CD4-positive, alpha-beta T cell treated with Interleukin-1 beta for 1 hour (primary cell): ENCODE measurements around the gene SGCA.

Experiments
- DNase-seq, 2 donors: peaks; one replicate each; pipeline ENCODE4 v3.0.0-alpha.2; 2020 to 2022

SGCA gene

DNA sequence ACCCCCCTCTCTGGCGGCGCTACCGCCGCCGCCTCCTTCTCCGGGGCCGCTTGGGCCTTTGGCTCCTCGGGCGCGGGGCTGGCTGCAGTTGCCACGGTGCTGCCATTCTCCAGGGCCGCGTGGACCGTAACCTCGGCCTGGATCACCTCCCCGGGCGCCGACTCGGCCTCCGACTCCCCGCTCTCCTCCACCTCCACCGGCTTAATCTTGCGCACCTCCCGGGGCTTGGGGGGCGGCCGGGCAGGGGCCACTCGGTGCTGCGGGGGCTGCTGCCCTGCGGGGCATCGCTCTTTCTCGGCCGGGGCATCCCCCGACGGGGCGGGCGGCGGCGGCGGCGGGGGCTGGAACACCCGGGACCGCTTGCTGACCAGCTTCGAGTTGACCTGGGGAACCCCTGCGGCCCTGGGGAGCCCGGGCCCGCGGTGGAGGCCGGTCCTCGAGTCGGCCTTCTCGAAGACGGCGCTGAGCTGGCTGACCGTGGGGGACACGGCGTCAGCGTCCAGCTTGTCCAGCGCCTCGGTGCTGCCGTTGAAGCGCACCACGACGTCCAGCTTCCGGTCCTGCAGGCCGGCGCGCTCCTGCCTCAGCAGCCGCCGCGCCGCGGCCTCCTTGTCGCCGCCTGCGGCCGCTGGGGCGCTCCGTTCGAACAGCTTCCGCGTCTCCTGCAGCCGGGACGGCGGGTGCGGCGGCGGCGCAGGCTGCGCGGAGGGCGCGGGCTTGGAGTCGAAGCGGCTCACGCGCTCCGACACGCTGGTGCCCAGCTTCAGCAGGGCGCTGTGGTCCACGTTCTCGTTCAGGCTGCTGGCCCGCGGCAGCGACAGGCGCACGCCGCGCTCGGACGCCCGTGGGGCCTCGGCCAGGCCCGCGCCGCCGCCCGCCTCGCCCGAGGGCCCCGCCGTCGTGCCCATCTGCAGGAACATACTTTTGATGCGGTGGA lies 16.1 kb upstream of the SGCA start:
- DNase-seq, result peak; percentile 56 to 60

DNA sequence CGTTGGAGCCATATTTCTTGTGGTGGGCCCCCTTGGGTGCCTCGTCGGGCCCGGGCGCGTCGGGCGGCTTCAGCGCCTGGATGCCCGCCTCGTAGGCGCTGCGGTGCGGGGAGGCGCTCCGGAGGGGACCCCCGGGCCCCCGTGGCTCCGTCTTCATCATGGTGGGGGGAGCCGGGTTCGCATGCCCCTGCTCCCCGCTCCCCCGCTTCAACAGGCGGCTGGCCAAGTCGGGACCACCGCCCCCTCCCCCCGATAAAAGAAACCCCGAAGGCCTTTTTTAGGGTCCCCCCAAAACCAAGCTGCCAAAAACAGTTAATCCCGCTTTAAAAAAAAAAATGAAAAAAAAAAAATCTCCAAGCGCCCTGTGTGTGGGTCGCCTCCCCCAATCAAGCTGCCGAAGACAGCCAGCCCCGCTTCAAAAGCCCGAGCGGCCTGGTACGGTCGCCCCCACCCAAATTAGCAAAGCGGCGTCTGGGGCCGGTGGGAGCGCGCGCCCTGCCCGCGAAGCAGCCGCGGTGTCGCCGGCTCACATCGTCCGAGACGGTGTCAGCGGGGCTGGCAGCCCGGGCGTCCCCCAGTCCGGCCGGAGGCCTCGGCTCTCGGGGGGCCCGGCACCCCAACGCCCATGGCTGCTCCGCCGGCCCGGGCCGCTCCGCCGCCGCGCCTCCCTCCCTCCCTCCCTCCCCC lies 15.3 kb upstream of the SGCA start, which contains the start of gene PPP1R9B:
Gene PPP1R9B (minus strand): TSS at position 324 of the 687 bp plus-strand sequence. CDS start 164 bp downstream, at position 160.
- DNase-seq, result peak in 1 of 2 donors; percentile 19

GRCh38 chr17:50151041-50151936 lies 14.5 kb upstream of the SGCA start:
- peak; percentile 88 to 90 for DNase-seq

DNA sequence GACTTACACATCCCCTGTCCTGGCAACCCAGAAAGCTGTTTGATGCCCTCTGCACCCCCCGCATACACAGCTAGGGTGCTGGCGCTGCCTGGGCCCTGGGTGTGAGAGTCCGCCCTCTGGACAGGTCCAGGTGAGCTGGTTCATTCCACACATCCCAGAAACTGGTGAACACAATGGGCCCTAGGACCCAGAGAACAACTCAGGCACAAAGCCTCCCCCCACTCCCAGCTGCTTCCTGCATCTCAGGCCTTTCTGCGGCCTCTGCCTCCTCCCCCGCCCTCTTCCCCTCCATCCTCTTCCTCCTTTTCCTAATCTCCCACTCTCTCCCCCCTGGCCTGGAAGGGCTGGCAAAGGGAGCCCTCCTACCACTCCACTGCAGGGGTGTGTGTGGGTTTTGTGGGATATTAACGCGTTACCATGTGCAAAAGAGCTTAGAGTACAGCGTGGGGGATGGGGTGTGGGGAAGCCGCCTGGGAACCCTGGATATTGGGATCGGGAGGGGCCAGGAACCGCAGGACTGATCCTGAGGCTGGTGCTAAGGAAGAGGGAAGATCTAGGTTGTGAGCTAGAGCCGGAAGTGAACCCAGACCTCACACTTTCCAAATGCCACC lies 13.8 kb upstream of the SGCA start:
- peak; percentile 56 for DNase-seq

DNA sequence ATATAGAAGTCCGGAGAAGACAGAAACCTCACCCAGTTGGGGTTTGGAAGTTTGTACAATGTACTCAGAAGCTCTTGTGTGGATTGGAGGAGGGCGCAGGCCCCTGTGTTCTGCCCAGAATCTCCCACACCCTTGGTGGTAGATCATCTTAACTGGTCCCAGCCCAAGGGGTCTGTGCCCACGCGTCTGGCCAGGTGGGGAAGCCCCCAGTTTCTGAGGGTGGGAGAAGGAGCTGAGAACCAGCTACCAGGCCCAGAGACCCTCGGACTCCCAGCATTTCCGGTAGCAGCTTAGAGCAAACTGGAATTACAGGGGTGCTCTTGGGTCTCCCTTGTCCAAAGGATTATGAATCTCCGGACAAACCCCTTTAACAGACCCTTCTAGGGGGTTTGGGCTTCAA lies 13.1 kb upstream of the SGCA start:
- no peak for DNase-seq

- DNase-seq, result no peak
Observed at GRCh38 chr17:50153650-50154575, 11.9 kb upstream of the SGCA start.

DNA sequence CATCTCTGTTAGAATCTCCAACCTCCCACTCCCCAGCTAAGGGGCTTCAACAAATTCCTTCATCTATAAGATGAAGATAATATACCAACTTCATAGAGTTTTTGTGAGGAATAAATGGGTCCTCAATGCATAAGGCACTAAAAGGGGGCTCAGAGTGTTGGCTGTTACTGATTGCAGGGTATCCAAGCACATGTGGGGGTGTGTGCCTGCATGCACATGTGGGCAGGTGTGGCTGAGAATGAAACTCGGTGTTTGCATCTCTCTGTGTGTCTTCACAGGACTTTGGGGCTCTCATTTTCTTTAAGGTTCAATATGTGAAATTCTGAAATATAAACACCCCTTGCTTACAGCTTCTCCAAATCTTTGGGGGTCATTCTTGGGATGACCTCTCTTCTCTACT lies 11.2 kb upstream of the SGCA start:
- no peak for DNase-seq

DNA sequence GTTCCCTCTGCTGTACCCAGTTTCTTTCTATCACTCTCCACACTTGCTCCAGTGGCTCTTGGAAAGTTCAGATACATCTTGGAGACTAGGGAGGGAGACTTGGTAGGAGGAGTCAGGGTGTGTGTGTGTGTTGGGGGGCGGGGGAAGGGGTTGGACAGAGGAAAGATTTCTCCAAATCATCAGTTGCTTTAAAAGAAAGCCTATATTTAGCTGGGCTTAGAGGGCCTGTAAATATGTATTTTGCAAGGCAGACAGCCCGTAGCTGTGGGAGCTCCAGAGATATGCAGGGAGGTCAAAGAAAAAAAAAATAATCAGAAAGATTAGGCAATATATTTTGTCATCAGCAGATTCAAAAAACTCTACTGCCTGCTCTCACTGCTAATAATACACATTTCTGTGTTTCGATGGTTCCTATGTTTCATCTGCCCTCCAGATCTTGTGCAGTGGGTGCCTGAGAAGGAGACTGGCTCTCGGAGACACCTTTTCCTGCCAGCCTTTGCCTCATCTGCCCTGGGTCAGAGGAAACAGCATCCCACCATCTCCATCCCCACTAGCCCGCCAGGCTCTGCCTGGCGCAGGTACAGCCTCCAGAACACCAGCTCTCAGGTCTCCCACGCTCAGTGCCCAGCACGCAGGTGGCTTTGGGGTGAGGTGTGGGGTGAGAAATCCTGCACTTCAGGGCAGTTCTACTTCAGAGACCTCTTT lies 10.5 kb upstream of the SGCA start:
- no peak for DNase-seq

- DNase-seq, result peak in 1 of 2 donors; percentile 33
Observed at GRCh38 chr17:50157891-50158290, 7.9 kb upstream of the SGCA start.

DNA sequence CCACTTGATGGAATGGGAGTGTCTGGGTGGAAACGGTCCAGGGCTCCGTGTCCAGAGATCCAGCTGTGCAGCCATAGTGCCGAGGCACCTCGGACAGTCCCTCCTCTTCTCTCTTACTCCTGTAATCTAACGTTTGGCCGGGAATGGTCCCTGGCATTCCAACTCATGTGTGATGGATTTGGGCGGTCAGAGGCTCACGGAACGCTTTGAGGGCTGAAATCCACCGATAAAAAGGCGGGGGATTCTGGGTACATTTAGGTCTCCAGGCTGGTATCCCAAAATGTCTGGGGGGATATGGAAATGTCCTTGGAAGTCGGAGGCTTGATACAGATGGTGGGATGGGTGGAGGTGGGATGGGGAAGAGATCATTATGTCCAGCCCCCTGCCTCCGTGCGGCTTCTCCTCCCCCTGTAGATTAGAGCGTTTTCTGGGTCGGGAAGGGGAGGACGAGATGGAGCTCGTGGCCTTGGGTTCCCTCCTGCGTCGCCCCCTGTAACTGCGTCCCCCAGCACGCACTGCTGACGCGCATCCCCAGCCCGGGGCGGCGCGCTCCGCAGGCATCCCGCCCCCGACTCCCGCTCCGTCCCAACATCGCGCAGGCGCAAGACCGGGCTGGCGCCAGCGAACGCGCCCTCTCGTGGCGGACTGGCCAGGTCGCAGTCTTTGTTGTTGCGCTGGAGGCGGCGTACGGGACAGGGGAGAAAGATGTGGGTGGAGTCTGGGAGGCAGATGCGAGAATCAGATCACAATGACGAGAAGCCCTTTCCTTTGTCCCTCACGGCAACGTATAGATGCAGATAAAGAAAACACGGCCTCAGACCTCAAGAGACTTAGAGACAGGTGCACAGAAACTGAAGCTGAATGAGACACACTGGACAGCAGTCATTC lies 4.5 kb upstream of the SGCA start:
- peak; percentile 95 to 96 for DNase-seq

DNA sequence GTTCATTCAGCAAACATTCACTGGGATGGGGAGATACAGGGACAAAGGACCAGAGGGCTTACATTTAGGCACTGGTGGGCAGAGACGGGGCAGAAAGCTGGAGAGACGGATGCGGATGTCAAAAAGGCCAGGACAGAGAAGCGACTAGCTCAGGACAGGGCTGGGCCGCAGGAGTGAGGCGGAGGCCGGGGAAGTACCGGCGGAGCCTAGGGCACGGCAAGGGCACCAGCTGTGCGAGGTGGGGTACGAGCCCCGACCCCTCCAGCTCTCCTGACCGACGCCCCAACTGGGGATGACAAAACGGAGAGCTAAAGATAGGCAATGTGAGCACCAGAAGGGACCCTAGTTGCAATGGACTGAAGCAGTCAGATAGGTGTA lies 3.9 kb upstream of the SGCA start:
- no peak for DNase-seq

GRCh38 chr17:50162466-50163254 lies 3.1 kb upstream of the SGCA start:
- DNase-seq, result no peak

DNA sequence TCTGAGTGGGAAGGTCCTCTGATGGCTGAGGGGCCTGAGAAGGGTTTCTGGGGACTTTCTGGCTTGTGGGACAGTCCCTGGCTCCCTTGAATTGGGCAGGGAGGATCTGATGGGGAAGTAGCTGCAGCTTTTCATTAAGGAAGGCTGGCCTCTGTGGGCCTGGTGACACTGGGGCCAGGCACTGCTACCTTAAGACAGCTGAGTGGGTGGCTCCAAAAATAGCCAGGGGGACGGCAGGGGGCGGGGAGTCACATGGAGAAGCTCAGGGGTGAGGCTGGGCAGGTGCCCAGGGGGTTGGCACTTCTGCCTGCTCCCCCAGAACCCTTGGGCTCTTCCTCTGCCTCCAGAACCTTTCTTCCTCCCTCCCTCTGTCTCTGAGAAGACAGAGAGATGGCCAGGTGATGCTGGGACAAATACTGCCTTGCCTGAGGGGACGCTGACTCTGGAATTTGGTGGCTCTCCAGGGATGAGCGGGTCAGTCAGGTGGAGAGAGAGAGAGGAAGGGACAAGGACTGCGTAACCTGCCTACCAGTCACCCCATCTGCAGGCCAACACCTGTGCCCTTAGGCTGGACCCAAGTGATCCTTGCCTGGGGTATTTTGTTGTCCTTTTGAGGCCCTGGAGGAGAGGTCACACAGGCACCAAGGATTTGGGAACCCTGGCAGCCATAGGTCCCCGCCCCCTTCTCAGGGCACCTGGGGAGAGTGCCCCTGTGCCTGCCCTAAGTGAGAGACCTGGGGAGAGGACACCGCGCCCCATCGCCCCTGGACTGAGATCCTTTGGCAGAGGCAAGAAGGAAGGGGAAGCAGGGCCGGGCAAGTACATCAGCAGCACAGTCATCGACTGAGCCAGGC lies 1.7 kb upstream of the SGCA start:
- DNase-seq, result peak in 1 of 2 donors; percentile 56

GRCh38 chr17:50164697-50164988 lies 1.2 kb upstream of the SGCA start:
- no peak for DNase-seq

DNA sequence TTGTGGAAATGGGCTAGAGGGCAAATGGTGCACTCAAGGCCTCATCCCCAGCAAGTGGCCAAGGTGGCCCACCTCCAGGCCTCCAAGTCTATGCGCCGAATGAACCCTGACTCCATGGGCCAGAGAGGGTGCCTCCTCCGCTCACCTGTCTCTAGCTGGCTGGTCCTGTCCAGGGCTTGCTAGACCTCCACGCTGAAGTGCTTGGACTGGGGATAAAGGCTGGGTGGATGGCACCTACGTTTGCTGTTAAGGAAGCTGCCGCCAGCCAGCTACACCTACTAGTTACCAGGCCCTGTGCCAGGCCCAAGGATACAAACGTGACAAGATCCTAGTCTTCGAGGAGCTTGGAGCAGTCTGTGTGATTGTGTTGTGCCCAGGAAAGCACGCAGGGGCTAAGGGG lies 739 bp upstream of the SGCA start:
- no peak for DNase-seq

- DNase-seq, result no peak
Observed at GRCh38 chr17:50165466-50165865, 339 bp upstream of the SGCA start.

DNA sequence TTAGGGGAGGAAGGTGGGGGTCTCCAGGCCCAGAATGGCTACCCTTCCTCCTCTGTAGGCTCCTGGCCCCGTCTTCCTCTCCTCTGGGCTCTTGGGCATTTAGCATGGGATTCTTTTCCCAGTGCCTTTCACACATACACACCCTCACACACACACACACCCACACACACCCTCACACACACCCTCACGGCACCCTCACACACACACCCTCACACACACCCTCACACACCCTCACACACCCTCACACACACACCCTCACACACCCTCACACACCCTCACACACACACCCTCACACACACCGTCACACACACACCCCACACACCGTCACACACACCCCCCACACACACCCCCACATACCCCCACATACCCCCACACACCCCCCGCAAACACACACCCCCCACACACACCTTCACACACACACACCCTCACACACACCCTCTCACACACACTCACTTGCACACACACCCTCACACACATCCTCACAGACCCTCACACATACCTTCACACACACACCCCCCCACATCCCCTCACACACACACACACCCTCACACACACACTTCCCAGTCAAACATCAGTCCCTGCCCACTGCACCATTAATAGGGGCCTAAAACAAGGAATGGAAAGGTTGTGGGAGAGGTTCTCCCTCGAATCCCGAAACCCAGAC lies 845 bp downstream of the SGCA start:
- DNase-seq, result no peak
